IPS-20b (cell line): ENCODE results near the gene CKAP2.
"Not testable (repeated sequence)": the region's sequence is repeated elsewhere in the genome, so short reads cannot be mapped to it uniquely, and the experiment has no call there.

Experiments
- H3K27ac ChIP-seq: one replicate; pipeline ENCODE4 v1.5.1; 2013; ENCODE audit warnings: low read length
- H3K27me3 ChIP-seq: 2 replicates; pipeline ENCODE4 v1.6.1; 2013; ENCODE audit warnings: mild to moderate bottlenecking, low read length, inconsistent platforms; ENCODE audit not compliant: insufficient read depth
- H3K36me3 ChIP-seq: 2 replicates; pipeline ENCODE4 v1.6.1; 2013; ENCODE audit warnings: low read depth, mild to moderate bottlenecking, inconsistent platforms, low read length, moderate library complexity; ENCODE audit not compliant: insufficient read depth
- H3K4me1 ChIP-seq: 2 replicates; pipeline ENCODE4 v1.6.1; 2013; ENCODE audit warnings: mild to moderate bottlenecking, control low read depth, inconsistent platforms, low read length, moderate library complexity; ENCODE audit not compliant: insufficient read depth
- H3K4me3 ChIP-seq: 2 replicates; pipeline ENCODE4 v1.5.1; 2013; ENCODE audit warnings: mild to moderate bottlenecking, low read length, inconsistent platforms
- H3K9ac ChIP-seq: 2 replicates; pipeline ENCODE4 v1.6.1; 2013; ENCODE audit warnings: low read depth, mild to moderate bottlenecking, inconsistent platforms, low read length, moderate library complexity
- H3K9me3 ChIP-seq: 2 replicates; pipeline ENCODE4 v1.6.1; 2013; ENCODE audit warnings: mild to moderate bottlenecking, low read depth, low read length, inconsistent platforms; ENCODE audit not compliant: insufficient read depth

Gene CKAP2, protein sequence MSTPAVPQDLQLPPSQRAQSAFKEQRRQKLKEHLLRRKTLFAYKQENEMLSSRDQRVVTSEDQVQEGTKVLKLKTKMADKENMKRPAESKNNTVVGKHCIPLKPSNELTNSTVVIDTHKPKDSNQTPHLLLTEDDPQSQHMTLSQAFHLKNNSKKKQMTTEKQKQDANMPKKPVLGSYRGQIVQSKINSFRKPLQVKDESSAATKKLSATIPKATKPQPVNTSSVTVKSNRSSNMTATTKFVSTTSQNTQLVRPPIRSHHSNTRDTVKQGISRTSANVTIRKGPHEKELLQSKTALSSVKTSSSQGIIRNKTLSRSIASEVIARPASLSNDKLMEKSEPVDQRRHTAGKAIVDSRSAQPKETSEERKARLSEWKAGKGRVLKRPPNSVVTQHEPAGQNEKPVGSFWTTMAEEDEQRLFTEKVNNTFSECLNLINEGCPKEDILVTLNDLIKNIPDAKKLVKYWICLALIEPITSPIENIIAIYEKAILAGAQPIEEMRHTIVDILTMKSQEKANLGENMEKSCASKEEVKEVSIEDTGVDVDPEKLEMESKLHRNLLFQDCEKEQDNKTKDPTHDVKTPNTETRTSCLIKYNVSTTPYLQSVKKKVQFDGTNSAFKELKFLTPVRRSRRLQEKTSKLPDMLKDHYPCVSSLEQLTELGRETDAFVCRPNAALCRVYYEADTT

DNA sequence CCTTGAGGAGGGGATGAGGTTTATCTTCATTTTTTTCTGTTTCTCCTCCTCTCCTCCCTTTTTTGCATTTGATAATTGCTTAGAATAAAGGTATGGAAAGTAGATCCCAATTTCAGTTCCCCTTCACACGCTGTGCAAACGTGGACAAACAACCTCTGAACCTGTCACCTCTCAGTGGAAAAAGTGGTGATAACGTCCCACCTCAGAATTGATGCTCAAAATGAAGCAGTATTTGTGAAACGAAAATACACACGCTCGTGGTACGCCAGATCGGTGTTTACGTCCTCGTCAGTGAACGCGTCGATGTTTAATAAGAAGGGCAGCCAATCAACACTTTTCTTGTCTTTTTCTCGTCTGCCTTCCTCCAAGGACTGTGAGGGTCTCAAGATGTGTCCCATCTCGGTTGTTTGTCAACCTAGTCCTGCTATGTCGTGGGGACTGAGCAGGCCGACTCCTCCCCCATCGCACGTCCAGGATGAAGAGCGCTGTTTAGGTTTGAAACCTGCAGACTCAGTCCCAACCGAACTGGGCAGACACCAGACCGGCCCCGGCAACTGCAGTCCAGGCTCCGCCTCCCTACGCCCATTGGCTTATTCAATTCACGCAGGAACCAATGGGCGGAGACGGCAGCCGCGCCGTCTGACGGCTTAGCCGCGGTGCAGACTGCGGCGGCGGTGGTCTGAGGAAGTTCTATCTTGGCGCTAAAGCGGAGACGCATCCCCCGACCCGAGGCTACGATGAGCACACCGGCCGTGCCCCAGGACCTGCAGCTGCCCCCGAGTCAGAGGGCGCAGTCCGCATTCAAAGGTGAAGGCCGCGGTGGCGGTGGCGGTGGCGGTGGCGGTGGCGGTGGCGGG is at the start of gene CKAP2:
CKAP2 (plus strand) TSS at position 659 of the 857 bp plus-strand sequence; CDS start at position 738, 79 bp downstream.
- peaks cover 4% of the 10 kb centered on the region; the same call in 1 of the 2 replicates for H3K4me1 ChIP-seq
- H3K27ac ChIP-seq: peak within 1 kb of the TSS; percentile 28
- H3K9me3 ChIP-seq: no peaks in the 10 kb centered on the region
- H3K27me3 ChIP-seq: no peaks in the 10 kb centered on the region; the same call in 1 of the 2 replicates
- peak within 1 kb of the TSS; percentile 84; the same call in 1 of the 2 replicates for H3K9ac ChIP-seq
- H3K36me3 ChIP-seq: peaks cover 36% of the 10 kb centered on the region
- peak within 1 kb of the TSS; percentile 83 for H3K4me3 ChIP-seq

DNA sequence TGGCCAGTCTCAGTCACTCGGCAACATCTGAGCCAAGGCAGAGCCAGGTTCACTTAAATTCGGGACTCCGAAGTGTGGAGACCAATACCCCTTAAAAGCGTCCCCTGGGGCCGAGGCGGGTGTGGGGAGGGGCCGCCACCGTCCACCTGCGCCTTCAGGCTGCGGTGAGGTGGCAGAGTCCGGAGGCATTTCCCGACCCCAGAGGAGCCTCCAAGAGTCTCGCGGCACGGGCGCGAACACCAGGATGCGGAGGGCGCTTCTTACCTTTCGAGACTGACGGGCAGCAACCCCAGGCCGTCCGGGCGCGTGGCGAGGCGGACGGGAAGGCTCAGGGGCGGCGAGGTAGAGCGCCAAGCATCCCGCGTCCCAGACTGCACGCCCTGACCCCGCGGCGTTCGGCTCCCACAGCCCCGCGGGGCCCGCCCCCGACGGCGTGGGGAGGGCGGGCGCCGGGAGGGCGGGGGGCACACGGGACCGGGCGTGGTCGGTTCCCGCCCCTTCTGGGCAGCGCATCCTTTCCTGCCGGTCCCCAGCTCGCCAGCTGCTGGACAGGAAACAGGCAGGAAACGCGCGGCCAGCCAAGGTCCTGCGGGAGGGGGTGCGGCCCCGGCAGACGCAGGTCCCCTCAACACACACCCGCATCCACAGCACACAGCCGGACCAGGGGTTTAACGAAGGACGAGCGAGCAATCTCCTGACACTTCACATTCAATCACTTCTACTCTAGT is 49.3 kb upstream of the CKAP2 start, which contains the start of gene THSD1:
THSD1 (minus strand) TSS at position 406 of the 728 bp plus-strand sequence. CDS start 3,572 bp downstream, outside the sequence.
- peak within 1 kb of the TSS; percentile 37; the same call in 1 of the 2 replicates for H3K9ac ChIP-seq
- H3K4me3 ChIP-seq: peak within 1 kb of the TSS; percentile 79
- H3K4me1 ChIP-seq: 0 out of 2 replicates have a peak, but pooled peaks cover 3% of the 10 kb centered on the region
- no peak within 1 kb of the TSS for H3K27ac ChIP-seq
- no peaks in the 10 kb centered on the region for H3K9me3 ChIP-seq
- no peaks in the 10 kb centered on the region; the same call in 1 of the 2 replicates for H3K36me3 ChIP-seq
- peaks cover 34% of the 10 kb centered on the region for H3K27me3 ChIP-seq

DNA sequence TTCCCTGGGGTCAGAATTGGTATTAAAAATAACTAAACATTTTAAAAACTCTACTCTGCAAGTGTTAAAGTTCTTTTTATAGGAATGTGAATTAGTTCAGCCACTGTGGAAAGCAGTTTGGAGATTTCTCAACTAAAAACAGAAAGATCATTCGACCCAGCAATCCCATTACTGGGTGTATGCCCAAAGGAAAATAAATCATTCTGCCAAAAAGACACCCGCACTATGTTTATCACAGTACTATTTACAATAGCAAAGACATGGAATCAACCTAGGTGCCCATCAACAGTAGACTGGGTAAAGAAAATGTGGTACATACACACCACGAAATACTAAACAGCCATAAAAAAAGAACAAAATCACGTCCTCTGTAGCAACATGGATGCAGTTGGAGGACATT is 48.6 kb upstream of the CKAP2 start:
- H3K27ac ChIP-seq: no peak overlapping the region
- peak overlapping the region; percentile 79 for H3K4me3 ChIP-seq

DNA sequence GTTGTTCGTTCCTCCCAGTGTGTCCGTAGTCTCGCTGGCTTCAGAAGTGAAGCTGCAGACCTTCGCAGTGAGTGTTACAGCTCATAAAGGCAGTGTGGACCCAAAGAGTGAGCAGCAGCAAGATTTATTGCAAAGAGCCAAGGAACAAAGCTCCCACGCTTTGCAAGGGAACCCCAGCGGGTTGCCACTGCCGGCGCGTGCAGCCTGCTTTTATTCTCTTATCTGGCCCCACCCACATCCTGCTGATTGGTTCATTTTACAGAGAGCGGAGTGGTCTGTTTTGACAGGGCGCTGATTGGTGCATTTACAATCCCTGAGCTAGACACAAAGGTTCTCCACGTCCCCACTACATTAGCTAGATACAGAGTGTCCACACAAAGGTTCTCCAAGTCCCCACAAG is 47.8 kb upstream of the CKAP2 start:
- H3K27ac ChIP-seq, H3K9ac ChIP-seq, H3K36me3 ChIP-seq, H3K9me3 ChIP-seq, H3K4me1 ChIP-seq, H3K4me3 ChIP-seq: not testable (repeated sequence)
- H3K27me3 ChIP-seq: peaks cover 34% of the 10 kb centered on the region

More for the DNA sequence above, 48.6 kb upstream of the CKAP2 start:
- H3K27me3 ChIP-seq: peaks cover 34% of the 10 kb centered on the region
- H3K9ac ChIP-seq: no peak overlapping the region
- no peaks in the 10 kb centered on the region; the same call in 1 of the 2 replicates for H3K36me3 ChIP-seq
- H3K4me1 ChIP-seq: 0 out of 2 replicates have a peak, but pooled peaks cover 3% of the 10 kb centered on the region
- H3K9me3 ChIP-seq: no peaks in the 10 kb centered on the region

DNA sequence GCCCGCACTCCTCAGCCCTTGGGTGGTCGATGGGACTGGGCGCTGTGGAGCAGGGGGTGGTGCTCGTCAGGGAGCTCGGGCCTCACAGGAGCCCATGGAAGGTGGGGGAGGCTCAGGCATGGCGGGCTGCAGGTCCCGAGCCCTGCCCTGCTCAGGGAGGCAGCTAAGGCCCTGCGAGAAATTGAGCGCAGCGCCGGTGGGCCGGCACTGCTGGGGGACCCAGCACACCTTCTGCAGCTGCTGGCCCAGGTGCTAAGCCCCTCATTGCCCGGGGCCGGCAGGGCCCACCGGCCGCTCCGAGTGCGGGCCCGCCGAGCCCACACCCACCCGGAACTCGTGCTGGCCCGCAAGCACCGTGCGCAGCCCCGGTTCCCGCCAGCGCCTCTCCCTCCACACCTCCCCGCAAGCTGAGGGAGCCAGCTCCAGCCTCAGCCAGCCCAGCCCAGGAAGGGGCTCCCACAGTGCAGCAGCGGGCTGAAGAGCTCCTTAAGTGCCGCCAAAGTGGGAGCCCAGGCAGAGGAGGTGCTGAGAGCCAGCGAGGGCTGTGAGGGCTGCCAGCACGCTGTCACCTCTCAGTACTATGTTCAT is 47.1 kb upstream of the CKAP2 start:
- H3K9me3 ChIP-seq, H3K4me1 ChIP-seq, H3K9ac ChIP-seq, H3K36me3 ChIP-seq, H3K4me3 ChIP-seq, H3K27ac ChIP-seq: not testable (repeated sequence)
- H3K27me3 ChIP-seq: peaks cover 34% of the 10 kb centered on the region

DNA sequence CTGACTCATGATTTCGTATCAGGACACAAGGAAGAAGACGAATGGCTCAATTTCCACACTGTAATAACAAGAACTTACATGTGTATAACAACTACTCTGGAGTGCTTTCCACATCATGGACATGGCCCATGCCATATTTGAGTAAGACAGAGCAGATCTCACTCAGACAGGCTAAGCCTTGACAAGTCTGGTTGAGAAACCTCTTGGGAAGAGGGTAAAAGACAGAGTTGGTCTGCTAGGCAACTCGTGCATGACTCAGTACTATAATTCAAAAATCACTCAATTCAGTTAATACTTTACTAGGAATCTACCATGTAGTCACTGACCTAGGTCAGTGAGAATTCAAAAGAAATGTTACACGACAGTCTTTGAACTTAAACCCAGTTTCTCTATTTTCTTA is 43.6 kb upstream of the CKAP2 start:
- Histone ChIP-seq H3K4me1 (no peaks in the 10 kb centered on the region), H3K36me3 (peaks cover 38% of the 10 kb centered on the region), H3K27me3 (peaks cover 6% of the 10 kb centered on the region), H3K27ac (no peak overlapping the region), H3K4me3 (no peak overlapping the region), H3K9ac (no peak overlapping the region), H3K9me3 (no peaks in the 10 kb centered on the region)

DNA sequence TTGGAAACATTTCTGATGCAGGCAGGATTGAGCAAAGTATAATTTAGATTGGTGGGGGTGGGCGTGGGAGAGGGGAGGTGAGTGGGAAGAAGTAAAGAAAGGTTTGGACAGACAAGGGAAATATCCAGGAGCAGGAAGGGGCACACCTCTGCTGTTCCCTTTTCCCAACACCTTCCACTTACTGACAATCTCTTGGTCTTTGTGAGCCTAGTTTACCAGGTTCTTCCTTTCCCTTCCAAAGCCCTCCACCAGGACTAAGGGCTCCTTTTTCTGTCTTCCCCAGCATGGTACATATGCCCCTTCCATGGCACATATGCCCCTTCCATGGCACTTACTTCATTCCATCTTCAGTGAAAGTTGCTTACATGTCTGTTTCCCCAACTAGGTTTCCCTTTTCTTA is 43.1 kb upstream of the CKAP2 start:
- Histone ChIP-seq H3K27ac (no peak overlapping the region), H3K4me3 (no peak overlapping the region), H3K9ac (no peak overlapping the region), H3K36me3 (peaks cover 43% of the 10 kb centered on the region), H3K27me3 (peaks cover under 1% of the 10 kb centered on the region; the same call in 1 of the 2 replicates), H3K9me3 (no peaks in the 10 kb centered on the region), H3K4me1 (no peaks in the 10 kb centered on the region)

DNA sequence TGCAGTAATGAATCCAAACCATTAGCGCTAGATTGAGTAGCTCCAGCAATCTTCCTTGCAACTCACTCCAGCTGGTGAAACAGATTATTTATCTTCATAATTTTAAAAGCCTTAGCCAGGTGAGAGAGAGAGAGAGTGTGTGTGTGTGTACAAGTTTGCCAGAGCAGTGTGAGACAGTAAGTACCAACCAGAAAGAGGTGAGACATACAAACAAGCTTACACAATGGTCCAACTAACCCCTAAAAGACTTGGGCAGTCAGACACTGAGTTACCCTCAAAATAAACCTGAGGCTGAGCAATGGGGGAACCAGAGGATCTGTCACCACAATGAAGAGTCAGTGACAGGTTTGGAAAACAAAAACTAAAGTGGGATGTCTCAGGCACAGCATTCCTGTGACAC is 41.2 kb upstream of the CKAP2 start:
- Histone ChIP-seq H3K27ac (no peak overlapping the region), H3K4me3 (no peak overlapping the region), H3K9me3 (no peaks in the 10 kb centered on the region), H3K9ac (no peak overlapping the region), H3K4me1 (no peaks in the 10 kb centered on the region), H3K27me3 (no peaks in the 10 kb centered on the region), H3K36me3 (peaks cover 53% of the 10 kb centered on the region)

DNA sequence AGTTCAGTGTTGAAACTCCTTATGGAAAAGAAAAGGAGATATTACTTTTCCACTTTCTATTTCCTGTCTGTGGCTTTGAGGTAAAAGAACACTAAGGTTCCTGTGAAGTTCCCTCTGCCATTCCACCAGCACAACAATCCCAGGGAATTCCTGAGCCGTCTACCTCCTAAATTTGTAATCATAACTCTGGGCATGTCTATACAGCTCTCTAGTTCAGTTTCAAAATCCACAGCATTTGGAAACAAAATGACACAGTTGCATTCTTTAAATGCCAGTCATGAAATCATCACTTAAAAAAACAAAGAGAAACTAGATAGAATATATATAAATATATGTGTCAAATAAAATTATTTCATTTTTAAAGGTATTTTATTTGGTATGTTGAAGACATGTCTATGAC is 40.3 kb upstream of the CKAP2 start:
- Histone ChIP-seq H3K9ac (no peak overlapping the region), H3K27me3 (no peaks in the 10 kb centered on the region), H3K4me3 (no peak overlapping the region), H3K27ac (no peak overlapping the region), H3K36me3 (peaks cover 53% of the 10 kb centered on the region), H3K9me3 (no peaks in the 10 kb centered on the region), H3K4me1 (no peaks in the 10 kb centered on the region)

DNA sequence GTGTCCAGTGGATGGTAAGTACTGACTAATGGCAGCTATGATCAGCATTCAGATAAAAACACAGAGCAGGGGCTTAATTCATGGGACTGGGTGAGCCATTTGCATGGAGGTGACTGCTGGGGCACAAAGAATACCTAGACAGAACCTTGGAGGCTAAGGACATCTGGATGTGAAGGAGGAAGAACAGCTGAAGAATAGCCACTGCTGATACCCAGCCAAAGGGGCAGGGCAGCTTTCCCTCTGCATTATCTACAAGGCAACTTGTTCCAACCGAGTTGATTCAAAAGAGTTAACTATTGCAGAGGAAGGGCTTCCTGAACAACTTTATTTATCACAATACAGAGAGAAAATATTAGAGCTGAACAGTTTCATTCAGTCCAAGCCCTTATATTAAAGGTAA is 36.2 kb upstream of the CKAP2 start:
- Histone ChIP-seq H3K9ac (no peak overlapping the region), H3K27ac (no peak overlapping the region), H3K4me3 (no peak overlapping the region), H3K36me3 (peaks cover 70% of the 10 kb centered on the region), H3K27me3 (no peaks in the 10 kb centered on the region), H3K4me1 (no peaks in the 10 kb centered on the region), H3K9me3 (no peaks in the 10 kb centered on the region)
